Neuron (in vitro differentiated cells): ENCODE results near the gene TSC2.

ENCODE experiments used
- H2AFZ ChIP-seq: one replicate; pipeline ENCODE4 v1.6.1; 2013; ENCODE audit warnings: low read depth, mild to moderate bottlenecking, inconsistent platforms, low read length, moderate library complexity
- H3K27me3 ChIP-seq: one replicate; pipeline ENCODE4 v1.6.1; 2013; ENCODE audit warnings: low read length; ENCODE audit not compliant: insufficient read depth
- H3K36me3 ChIP-seq: one replicate; pipeline ENCODE4 v1.6.1; 2013; ENCODE audit warnings: low read length; ENCODE audit not compliant: insufficient read depth
- H3K4me1 ChIP-seq: one replicate; pipeline ENCODE4 v1.6.1; 2013; ENCODE audit warnings: low read length; ENCODE audit not compliant: insufficient read depth
- H3K4me3 ChIP-seq: 2 replicates; pipeline ENCODE4 v1.5.1; 2013; ENCODE audit warnings: mild to moderate bottlenecking, low read length, moderate library complexity
- H3K9me3 ChIP-seq: one replicate; pipeline ENCODE4 v1.6.1; 2013; ENCODE audit warnings: low read length

The TSC2 gene

DNA sequence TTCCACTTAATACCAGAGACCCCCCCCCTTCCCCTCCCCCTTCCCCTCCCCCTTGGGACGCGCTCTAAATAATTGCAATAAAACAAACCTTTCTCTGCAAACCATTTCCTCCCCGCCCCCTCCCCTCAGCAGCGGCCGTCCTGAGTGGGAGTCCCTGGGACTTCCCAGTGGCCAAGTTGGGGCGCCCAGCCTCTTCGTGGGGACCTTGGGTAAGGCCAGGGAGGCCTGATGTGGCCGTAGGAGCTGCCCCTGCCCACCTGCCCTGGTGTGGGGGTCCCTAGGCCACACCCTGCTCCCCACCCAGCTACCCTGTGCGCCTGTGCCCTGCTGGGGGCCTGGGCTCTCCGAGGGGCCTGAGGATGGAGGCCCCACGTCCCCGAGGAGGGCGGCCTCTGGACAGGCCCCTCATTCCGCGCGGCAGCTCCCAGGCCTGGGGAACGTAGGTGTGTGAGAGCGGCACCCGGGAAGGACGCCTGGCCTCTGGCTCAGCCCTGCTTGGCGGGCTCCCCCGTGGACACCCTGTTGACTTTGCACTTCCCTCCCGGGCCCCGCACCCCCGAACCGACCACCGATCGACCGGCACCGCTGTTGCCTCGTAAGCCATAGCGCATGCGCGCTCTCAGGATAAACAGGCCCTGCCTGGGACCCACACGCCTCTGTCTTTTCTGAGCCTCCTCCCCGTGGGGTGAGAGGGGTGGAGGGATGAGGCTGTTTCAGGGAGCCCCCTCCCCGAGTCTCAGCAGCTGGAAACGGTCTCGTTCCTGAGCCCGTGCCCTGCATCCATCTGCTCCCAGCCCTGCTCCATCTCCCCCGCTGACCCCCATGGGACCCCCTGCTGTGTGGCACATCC lies 9.2 kb upstream of the TSC2 start:
- Histone ChIP-seq H3K4me1 (peaks cover 9% of the 10 kb centered on the region), H3K27me3 (no peaks in the 10 kb centered on the region), H3K36me3 (no peaks in the 10 kb centered on the region), H3K9me3 (no peaks in the 10 kb centered on the region), H2AFZ (no peak overlapping the region), H3K4me3 (no peak overlapping the region)

DNA sequence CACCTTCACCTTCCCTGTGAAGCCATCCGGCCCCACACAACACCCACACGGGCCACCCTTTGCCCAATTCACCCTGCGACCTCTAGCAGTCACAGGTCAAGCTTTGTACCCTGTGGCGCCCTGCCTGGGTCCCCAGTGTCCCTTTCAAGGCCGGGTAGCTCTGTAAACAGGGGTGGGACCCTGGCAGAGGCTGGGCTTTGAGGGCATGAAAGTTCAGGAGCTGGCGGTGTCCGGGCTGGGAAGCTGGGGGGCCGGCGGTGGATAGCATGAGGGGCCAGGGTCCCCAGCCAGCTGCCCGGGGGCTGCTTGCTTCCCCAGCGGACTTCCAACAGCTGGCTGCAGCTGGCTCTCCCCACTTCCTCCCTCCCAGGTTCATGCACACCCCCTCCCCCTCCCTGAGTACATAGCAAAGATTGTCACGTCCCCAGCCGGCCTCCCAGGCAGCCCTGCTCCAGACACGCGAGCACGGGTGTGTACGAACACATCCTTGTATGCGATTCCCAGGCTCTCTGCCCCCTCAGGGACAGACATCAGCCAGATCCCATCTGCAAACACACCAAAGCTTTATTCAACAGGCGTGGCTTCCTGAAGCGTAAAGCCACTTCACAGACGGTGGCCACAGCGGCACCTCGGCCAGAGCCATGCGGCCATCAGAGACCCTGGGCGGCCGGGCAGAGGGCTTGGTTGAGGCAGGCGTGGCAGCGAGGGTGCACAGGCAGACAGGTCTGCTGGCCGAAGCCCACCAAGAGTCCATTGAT lies 8.3 kb upstream of the TSC2 start:
- no peaks in the 10 kb centered on the region for H3K9me3 ChIP-seq
- no peaks in the 10 kb centered on the region for H3K27me3 ChIP-seq
- H3K36me3 ChIP-seq = no peaks in the 10 kb centered on the region
- H3K4me3 ChIP-seq = no peak overlapping the region
- H2AFZ ChIP-seq = no peak overlapping the region
- peaks cover 4% of the 10 kb centered on the region for H3K4me1 ChIP-seq

DNA sequence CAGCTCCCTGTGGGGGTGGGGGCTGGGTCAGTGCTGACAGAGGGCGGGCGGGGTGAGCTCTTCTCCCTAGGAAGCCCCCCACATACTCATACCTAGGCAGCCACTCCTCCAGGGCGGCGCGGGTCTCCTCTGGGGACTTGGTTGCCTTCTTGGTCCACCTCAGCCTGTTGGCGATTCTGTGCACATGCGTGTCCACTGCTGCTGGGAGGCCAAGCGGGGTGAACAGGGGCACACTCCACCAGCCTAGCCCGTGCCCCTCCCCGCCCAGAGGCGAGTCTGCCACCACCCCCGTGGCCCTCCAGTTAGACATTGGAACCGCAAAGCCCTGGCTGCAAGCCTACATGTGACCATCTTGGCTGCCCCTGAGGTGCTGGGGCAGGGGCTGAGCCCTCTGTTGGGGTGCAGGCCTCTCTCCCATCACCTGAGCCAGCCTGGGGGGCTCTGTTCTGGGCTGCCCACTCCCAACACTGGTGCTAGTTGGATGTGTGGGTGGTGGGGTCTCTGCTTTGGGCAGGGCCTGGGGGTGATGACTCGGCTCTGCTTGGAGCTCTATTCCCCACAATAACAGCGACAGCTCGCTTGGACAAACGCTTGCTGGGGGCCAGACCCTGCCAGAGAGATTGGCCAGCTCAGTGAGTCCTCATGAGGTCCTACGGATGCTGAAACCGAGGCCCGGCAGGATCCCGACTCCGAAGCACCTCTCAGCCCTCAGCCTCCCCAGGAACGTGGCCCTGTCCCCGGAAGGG lies 7.6 kb upstream of the TSC2 start:
- Histone ChIP-seq H2AFZ (no peak overlapping the region), H3K4me3 (no peak overlapping the region), H3K4me1 (peaks cover 4% of the 10 kb centered on the region), H3K9me3 (no peaks in the 10 kb centered on the region), H3K27me3 (no peaks in the 10 kb centered on the region), H3K36me3 (no peaks in the 10 kb centered on the region)

DNA sequence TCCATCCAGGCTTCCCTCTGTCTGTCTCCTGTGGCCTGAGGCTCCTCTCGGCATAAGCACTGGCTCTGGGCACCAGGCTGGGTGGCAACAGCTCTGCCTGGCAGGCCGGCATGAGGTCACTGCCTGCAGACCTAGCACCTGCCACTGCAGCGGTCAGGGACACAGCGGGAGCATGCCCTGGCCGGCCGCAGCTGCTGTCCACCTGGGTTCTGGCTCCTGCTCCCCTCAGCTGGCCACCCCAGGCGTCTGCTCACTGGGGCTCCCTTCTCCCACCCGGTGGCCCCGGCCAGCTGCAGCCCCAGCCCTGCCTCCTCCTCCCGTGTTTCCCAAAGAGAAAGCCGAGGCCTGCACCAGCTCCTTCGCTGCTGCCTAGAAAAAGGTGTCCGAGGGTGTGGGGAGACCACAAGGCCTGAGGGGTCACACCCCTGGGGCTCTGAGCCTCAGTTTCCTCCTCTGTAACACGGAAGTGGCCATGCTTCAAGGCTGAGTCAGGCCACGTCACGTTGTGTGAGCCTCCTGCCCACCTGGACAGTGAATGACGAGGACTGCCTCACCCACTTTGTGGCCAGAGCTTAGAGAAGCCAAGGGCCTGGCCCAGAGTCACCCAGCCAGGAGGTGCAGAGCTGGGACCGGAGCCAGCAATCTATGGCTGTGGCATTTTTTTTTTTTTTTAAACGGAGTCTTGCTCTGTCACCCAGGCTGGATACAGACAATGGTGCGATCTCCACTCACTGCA lies 6.8 kb upstream of the TSC2 start:
- H3K36me3 ChIP-seq = no peaks in the 10 kb centered on the region
- H3K4me1 ChIP-seq = peaks cover 1% of the 10 kb centered on the region

DNA sequence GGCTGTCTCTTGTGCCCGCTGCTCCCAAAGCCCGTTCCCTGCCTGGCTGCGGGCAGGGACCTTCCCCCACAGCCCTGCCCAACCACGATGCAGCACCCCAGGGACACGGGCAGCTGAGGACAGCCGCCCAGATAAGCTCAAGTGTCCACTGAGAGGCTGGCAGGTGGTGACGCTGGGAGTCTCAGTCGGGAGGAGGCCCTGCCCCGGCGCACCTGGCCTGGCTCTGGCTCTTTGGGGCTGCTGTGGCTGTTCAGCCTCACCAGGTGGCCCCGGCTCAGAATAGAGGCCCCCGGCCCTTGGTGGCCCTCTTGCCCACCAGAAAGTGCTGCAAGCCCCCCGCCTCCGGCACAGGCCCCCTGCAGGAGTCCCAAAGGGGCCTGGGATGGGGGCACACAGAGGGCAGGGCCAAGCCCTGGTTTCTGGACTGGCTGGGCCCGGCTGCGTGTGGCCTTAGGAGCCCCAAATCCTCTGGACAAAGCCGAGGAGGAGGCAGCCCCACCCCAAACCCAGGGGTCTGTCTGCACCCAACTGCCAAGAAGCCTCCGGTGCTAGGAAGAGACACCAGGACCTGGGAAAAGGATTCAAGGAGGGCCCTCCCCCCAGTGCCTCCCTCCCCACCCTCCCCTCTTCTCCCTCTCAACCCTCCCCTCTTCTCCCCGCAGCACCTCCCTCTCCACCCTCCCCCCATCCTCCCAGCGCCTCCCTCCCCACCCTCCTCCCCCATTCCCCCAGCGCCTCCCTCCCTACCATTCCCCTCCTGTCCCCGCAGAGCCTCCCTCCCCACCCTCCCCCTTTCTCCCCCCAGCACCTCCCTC lies 5.4 kb upstream of the TSC2 start:
- Histone ChIP-seq H3K27me3 (no peaks in the 10 kb centered on the region), H3K4me3 (no peak overlapping the region), H3K4me1 (peaks cover 6% of the 10 kb centered on the region), H3K9me3 (no peaks in the 10 kb centered on the region), H3K36me3 (no peaks in the 10 kb centered on the region), H2AFZ (no peak overlapping the region)

More for the DNA sequence above, 6.8 kb upstream of the TSC2 start:
- no peak overlapping the region for H3K4me3 ChIP-seq
- no peaks in the 10 kb centered on the region for H3K27me3 ChIP-seq
- H2AFZ ChIP-seq = no peak overlapping the region
- no peaks in the 10 kb centered on the region for H3K9me3 ChIP-seq

DNA sequence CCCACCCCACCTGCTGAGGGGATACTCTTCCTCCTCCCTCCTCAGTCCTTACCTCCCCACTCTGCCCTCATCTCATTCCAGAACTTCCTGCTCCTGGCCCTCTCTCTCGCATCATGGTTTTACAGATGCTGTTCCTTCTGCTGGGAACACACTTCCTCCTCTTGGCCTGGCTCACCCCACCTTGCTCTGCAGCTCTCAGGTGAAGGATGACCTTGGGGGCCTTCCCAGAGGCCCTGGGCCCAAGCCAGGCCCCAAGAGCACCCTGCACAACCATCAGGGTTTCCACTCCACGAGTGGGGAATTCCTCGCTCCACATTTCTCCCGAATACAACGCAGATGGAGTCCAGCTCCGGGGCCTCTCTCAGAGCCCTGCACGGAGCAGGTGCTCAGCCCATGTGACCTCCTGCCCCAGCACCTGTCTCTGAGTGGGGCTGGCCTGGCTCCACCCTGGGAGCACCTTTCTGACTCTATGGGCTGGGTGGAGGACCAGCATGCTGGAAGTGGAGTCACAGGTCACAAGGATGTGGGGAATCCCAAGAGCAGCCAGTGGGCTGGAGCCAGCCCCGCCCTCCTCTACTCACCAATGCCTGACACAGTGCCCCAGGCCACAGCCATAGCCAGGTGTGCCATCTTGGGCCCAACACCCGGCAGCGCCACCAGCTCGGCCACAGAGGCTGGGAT lies 4.7 kb upstream of the TSC2 start:
- Histone ChIP-seq H2AFZ (no peak overlapping the region), H3K4me1 (peaks cover 6% of the 10 kb centered on the region), H3K4me3 (no peak overlapping the region), H3K36me3 (no peaks in the 10 kb centered on the region), H3K27me3 (no peaks in the 10 kb centered on the region), H3K9me3 (no peaks in the 10 kb centered on the region)

DNA sequence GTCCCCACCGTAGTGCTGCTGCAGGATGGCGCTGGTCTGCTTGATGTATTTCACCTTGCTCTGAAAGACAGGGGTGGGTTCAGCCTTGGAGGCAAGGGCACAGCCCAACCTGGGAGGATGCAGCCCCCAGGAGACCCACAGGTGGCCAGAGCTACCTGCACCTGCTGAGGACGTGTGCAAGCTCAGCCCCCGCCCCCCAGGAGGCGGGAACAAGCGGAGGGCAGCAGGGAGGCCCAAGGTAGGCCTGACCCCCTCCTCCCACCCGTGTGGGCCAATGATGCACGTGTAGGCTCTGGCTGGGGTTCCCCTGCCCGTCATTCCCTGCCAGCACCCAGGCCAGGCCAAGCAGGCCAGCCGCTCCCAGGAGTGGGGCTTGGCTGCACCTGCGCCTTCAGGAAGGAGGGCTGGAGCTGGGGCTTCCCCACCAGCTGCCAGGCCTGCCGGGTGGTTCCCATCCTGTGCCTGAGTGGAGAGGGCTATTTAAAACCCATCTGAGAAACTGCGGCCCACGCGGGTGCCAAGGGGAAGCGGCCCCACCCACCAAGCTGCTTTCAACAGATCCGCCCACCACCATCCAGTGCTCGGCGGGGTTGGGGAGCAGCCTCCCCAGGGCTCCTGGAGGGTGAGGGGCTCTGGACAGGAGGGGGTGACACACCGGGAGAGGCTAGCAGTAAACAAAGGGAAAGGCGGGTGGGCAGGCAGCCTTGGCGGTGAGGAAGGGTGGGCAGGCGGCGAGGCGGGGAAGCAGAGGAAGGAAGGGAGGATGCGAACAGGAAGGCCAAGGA lies 3.9 kb upstream of the TSC2 start:
- Histone ChIP-seq H3K36me3 (no peaks in the 10 kb centered on the region), H3K4me3 (no peak overlapping the region), H3K9me3 (no peaks in the 10 kb centered on the region), H3K4me1 (peaks cover 13% of the 10 kb centered on the region), H3K27me3 (no peaks in the 10 kb centered on the region), H2AFZ (no peak overlapping the region)

DNA sequence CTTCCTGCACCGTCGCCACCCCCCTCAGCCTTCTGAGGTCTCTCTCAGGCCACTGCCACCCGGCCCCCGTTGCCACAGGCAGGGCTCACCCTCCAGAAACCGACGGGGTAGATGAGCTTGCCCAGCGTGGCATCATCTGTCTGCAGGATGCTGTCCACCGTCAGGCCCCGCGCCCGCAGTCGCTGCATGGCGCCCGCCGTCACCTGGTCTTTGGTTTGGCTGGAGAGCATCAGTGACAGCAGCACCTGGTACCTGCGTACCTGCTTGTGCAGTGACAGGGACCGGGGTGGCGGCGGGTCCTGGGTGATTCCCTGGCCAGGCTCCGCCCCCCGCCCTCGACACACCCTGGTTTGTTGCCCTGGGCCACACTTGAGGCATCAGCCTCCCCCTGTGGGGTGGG lies 3.2 kb upstream of the TSC2 start:
- H3K4me1 ChIP-seq = peaks cover 15% of the 10 kb centered on the region
- no peaks in the 10 kb centered on the region for H3K27me3 ChIP-seq
- no peaks in the 10 kb centered on the region for H3K36me3 ChIP-seq
- H2AFZ ChIP-seq = no peak overlapping the region
- no peak overlapping the region for H3K4me3 ChIP-seq
- no peaks in the 10 kb centered on the region for H3K9me3 ChIP-seq

DNA sequence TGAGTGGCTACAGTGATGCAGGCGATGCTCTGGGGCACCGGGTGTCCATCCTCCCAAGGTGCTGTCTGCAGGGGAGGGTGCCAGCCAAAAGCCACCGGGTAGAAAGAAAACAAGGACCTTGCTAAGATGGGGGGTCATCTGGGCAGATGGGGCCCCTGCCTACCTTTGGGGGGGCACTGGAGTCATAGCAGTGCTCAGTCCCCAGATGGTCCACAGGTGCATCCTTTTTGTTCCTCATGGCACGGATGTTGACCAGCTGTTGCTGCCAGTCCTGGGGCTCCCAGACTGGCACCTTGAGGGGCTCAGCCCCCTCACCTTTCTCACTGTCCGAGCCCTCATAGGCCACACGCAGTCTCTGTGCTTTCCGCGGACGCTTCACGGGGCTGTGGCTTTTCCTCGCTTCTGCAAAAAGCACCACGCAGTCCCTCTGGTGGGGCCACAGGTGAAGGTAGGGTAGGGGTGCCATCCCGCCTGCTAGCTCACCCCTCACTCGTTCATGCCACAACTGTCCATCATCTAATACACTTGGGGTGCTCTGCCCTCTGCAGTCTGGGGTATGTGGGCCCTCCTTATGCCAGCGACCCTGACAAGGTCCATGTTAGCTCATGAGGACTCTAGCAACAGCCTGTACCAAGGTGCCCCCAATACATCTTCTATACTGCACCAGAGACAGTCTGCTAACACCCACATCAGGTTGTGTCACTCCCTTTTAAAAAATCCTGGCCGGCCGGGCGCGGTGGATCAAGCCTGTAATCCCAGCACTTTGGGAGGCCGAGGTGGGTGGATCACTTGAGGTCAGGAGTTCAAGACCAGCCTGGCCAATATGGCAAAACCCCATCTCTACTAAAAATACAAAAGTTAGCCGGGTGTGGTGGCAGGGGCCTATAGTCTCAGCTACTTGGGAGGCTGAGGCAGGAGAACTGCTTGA lies 1.6 kb upstream of the TSC2 start:
- H3K36me3 ChIP-seq = peaks cover 9% of the 10 kb centered on the region
- H3K9me3 ChIP-seq = no peaks in the 10 kb centered on the region
- no peak overlapping the region for H2AFZ ChIP-seq
- peak overlapping the region; percentile 84 for H3K4me3 ChIP-seq
- H3K27me3 ChIP-seq = no peaks in the 10 kb centered on the region
- H3K4me1 ChIP-seq = peaks cover 15% of the 10 kb centered on the region

DNA sequence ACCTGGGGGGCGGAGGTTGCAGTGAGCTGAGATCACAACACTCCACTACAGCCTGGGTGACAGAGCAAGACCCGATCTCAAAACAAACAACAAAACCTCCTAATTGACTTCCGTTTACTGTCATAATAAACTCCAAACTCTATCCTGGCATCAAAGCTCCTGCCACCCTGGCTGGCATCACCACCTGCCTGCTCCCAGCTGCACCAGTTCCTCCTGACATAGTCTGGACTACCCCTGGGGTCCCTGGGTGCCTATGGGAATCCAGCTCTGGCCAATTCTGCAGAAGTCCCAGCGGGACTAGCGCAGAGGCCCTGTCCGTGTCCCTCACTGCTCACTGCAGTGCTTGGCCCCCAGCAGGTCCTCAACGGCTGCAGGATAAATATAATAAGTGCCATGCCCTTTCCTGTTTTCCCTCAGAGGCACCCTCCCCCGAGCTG lies 874 bp upstream of the TSC2 start:
- H3K27me3 ChIP-seq = no peaks in the 10 kb centered on the region
- H3K36me3 ChIP-seq = peaks cover 11% of the 10 kb centered on the region
- H3K4me1 ChIP-seq = peaks cover 15% of the 10 kb centered on the region
- peak overlapping the region; percentile 84 for H3K4me3 ChIP-seq
- H3K9me3 ChIP-seq = no peaks in the 10 kb centered on the region
- peak overlapping the region; percentile 89 for H2AFZ ChIP-seq
